ENCODE results near the gene TMEM219. TPM values are rescaled to one million over a fixed set of nuclear protein-coding genes. Genes with fewer than 3 reads are reported as not detected.

TMEM219 gene
- total and polyA plus RNA-seq, 9 of the 15 experiments (the other 6 are each of a cell fraction or from before 2014, with no cell fraction given), result 35.3 to 62.8 (median 55.5) TPM

GRCh38 chr16:30010844-30011713 is 49.2 kb downstream of the TMEM219 start, which contains the start of gene DOC2A (continued):
- TF ChIP-seq VEZF1 (CRISPR knock-in tag; IDR thresholded peaks at IDR 0.05) (peak; percentile 37), DLX4 (CRISPR knock-in tag; IDR thresholded peaks at IDR 0.05) (no peak), PCBP2 (IDR thresholded peaks at IDR 0.05; ENCODE audit: low read depth, low read length, poor library complexity, severe bottlenecking) (no peak), CREBBP (IDR thresholded peaks at IDR 0.05; ENCODE audit: low read depth, low read length) (no peak), ZBTB7A (IDR thresholded peaks at IDR 0.05; ENCODE audit: borderline replicate concordance, control insufficient read depth, low read depth, low read length) (peak; percentile 40; the same call in 1 of the 2 replicates), SMARCC2 (IDR thresholded peaks at IDR 0.05; ENCODE audit: low read depth) (no peak), KHSRP (IDR thresholded peaks at IDR 0.05) (no peak), RBM22 (IDR thresholded peaks at IDR 0.05; ENCODE audit: low read depth, low read length, poor library complexity, severe bottlenecking) (no peak), SIN3B (IDR thresholded peaks at IDR 0.05; ENCODE audit: low read depth) (no peak), MAX (CRISPR knock-in tag; IDR thresholded peaks at IDR 0.05) (peak; percentile 27; the same call in 1 of the 2 replicates), E2F5 (CRISPR knock-in tag; IDR thresholded peaks at IDR 0.05) (no peak), ZC3H11A (IDR thresholded peaks at IDR 0.05; ENCODE audit: low read depth, low read length) (no peak), HOXB6 (CRISPR knock-in tag; IDR thresholded peaks at IDR 0.05; ENCODE audit: borderline replicate concordance) (no peak), POLR2B (IDR thresholded peaks at IDR 0.05; ENCODE audit: low read depth, partially characterized antibody) (no peak), ETV5 (CRISPR knock-in tag; IDR thresholded peaks at IDR 0.05; ENCODE audit: low read depth) (no peak), SIX5 (IDR thresholded peaks at IDR 0.05; ENCODE audit: borderline replicate concordance in 1 of 2, insufficient read depth in 1 of 2, low read depth in 1 of 2, low read length in 2 of 2) (no peak), SAFB (IDR thresholded peaks at IDR 0.05; ENCODE audit: borderline replicate concordance, low read depth, low read length) (0 out of 2 replicates have a peak, but pooled peaks have one; percentile 13), CCAR2 (IDR thresholded peaks at IDR 0.05; ENCODE audit: low read depth, low read length) (no peak), TCF15 (CRISPR knock-in tag; IDR thresholded peaks at IDR 0.05) (no peak), PHF20 (IDR thresholded peaks at IDR 0.05; ENCODE audit: partially characterized antibody) (no peak), SNRNP70 (optimal IDR thresholded peaks at IDR 0.05; ENCODE audit: low read depth, low read length) (no peak), ZBTB5 (IDR thresholded peaks at IDR 0.05) (no peak)
